Lower lobe of right lung (tissue), 2 donors: ENCODE data around the gene RPS29. TPM values are rescaled to one million over a fixed set of nuclear protein-coding genes. Genes with fewer than 3 reads are reported as not detected.
"Not testable (repeated sequence)": the region's sequence is repeated elsewhere in the genome, so short reads cannot be mapped to it uniquely, and the experiment has no call there.

Source experiments
- ATAC-seq, 2 donors: fragments of 200-7000 bp; cut with Tn5 transposase; one replicate each; pipeline ENCODE4 v1.9.1; 2020 to 2022; ENCODE audit warnings: mild to moderate bottlenecking in 2 of 2, moderate library complexity in 2 of 2
- DNase-seq: peaks from one replicate; pipeline ENCODE4 v3.0.0-alpha.2; 2020
- H3K27ac ChIP-seq: fragments of 200-600 bp; one replicate; pipeline ENCODE4 v1.8.0; 2022
- H3K27me3 ChIP-seq: fragments of 200-600 bp; one replicate; pipeline ENCODE4 v1.8.0; 2022; ENCODE audit warnings: low read depth
- H3K36me3 ChIP-seq: fragments of 200-600 bp; one replicate; pipeline ENCODE4 v1.8.0; 2022; ENCODE audit warnings: mild to moderate bottlenecking
- H3K4me1 ChIP-seq: fragments of 200-600 bp; one replicate; pipeline ENCODE4 v1.8.0; 2022
- H3K4me3 ChIP-seq: fragments of 200-600 bp; one replicate; pipeline ENCODE4 v1.8.0; 2022; ENCODE audit warnings: mild to moderate bottlenecking
- H3K9me3 ChIP-seq: fragments of 200-600 bp; one replicate; pipeline ENCODE4 v1.8.0; 2022
- intact Hi-C: fragments of 100-400 bp; cut with DNase I; formaldehyde crosslinking; loops from one replicate; pipeline ENCODE4 v1.11.0; 2022
- total RNA-seq: library from RNA; stranded (reverse); fragmentation: NEBNext Ultra II Directional; extraction: Animal tissue kit (Norgen Biotek cat#: 25700); gene quantifications from one replicate; pipeline ENCODE4 v1.2.1, GENCODE V29; 2021
- TF ChIP-seq, protein P1 (sequence below): fragments of 200-600 bp; IDR thresholded peaks from one replicate; pipeline ENCODE4 v1.8.0; 2022; ENCODE audit warnings: antibody characterized with exemption, mild to moderate bottlenecking
- donor health status: DM: no; HTN: yes; CAD: no; lungs with severe emphysema.

RPS29 gene
- total RNA-seq, 1 donor from 2014 or later = 1,209 TPM

DNA sequence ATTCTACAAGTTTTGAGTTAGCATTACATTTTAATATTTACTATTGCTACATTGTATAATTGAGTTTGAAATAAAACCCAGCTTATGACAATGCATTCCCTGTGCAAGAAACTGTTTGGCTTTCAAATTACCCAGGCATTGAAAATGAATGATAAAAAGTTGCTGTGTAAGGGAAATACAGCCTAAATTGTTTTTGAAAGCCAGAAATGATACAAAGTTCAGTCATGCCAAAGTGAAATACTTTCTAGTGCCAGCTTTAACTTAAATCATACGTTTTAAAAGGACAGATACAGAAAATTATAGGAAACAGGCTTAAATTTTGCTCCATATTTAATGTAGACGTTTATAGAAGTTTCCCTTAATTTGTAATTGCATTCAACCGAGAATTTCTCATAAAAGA lies 37.2 kb upstream of the RPS29 start:
- TF ChIP-seq, protein P1, sequence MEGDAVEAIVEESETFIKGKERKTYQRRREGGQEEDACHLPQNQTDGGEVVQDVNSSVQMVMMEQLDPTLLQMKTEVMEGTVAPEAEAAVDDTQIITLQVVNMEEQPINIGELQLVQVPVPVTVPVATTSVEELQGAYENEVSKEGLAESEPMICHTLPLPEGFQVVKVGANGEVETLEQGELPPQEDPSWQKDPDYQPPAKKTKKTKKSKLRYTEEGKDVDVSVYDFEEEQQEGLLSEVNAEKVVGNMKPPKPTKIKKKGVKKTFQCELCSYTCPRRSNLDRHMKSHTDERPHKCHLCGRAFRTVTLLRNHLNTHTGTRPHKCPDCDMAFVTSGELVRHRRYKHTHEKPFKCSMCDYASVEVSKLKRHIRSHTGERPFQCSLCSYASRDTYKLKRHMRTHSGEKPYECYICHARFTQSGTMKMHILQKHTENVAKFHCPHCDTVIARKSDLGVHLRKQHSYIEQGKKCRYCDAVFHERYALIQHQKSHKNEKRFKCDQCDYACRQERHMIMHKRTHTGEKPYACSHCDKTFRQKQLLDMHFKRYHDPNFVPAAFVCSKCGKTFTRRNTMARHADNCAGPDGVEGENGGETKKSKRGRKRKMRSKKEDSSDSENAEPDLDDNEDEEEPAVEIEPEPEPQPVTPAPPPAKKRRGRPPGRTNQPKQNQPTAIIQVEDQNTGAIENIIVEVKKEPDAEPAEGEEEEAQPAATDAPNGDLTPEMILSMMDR = no peak
- Histone ChIP-seq H3K9me3 (no peaks in the 10 kb centered on the region), H3K27ac (no peak overlapping the region), H3K27me3 (no peaks in the 10 kb centered on the region), H3K36me3 (peaks cover 24% of the 10 kb centered on the region), H3K4me1 (peaks cover 43% of the 10 kb centered on the region), H3K4me3 (no peak overlapping the region)
- no peak for DNase-seq
- no peak for ATAC-seq
- intact Hi-C loops = no loop called here

DNA sequence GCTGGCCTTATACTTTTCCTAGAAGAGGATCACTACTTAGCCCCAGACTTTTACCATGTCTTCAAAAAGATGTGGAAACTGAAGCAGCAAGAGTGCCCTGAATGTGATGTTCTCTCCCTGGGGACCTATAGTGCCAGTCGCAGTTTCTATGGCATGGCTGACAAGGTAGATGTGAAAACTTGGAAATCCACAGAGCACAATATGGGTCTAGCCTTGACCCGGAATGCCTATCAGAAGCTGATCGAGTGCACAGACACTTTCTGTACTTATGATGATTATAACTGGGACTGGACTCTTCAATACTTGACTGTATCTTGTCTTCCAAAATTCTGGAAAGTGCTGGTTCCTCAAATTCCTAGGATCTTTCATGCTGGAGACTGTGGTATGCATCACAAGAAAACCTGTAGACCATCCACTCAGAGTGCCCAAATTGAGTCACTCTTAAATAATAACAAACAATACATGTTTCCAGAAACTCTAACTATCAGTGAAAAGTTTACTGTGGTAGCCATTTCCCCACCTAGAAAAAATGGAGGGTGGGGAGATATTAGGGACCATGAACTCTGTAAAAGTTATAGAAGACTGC lies 35.9 kb upstream of the RPS29 start:
- intact Hi-C loops = no loop called here
- Histone ChIP-seq H3K9me3 (no peaks in the 10 kb centered on the region), H3K27ac (no peak overlapping the region)

DNA sequence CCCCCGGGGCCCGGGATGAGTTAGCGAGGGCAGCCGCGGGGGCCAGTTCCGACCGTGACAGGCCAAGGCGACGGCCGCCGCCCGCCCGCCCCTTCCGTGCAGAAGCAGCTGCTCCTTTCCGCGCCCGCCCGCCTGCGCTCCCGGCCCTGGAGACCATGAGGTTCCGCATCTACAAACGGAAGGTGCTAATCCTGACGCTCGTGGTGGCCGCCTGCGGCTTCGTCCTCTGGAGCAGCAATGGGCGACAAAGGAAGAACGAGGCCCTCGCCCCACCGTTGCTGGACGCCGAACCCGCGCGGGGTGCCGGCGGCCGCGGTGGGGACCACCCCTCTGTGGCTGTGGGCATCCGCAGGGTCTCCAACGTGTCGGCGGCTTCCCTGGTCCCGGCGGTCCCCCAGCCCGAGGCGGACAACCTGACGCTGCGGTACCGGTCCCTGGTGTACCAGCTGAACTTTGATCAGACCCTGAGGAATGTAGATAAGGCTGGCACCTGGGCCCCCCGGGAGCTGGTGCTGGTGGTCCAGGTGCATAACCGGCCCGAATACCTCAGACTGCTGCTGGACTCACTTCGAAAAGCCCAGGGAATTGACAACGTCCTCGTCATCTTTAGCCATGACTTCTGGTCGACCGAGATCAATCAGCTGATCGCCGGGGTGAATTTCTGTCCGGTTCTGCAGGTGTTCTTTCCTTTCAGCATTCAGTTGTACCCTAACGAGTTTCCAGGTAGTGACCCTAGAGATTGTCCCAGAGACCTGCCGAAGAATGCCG lies 35.1 kb upstream of the RPS29 start:
- ATAC-seq = peak; percentile 81 to 87
- Histone ChIP-seq H3K4me3 (peak overlapping the region; percentile 86), H3K36me3 (peaks cover 32% of the 10 kb centered on the region), H3K27ac (peak overlapping the region; percentile 94), H3K4me1 (peaks cover 43% of the 10 kb centered on the region), H3K9me3 (no peaks in the 10 kb centered on the region), H3K27me3 (no peaks in the 10 kb centered on the region)
- peak; percentile 90 for DNase-seq
- TF ChIP-seq, protein P1 = no peak
- intact Hi-C loops = no loop called here

More for the DNA sequence above, 35.9 kb upstream of the RPS29 start:
- TF ChIP-seq, protein P1 = no peak
- ATAC-seq (no peak), DNase-seq (no peak)
- Histone ChIP-seq H3K36me3 (peaks cover 32% of the 10 kb centered on the region), H3K27me3 (no peaks in the 10 kb centered on the region), H3K4me1 (peaks cover 43% of the 10 kb centered on the region), H3K4me3 (peak overlapping the region; percentile 86)

DNA sequence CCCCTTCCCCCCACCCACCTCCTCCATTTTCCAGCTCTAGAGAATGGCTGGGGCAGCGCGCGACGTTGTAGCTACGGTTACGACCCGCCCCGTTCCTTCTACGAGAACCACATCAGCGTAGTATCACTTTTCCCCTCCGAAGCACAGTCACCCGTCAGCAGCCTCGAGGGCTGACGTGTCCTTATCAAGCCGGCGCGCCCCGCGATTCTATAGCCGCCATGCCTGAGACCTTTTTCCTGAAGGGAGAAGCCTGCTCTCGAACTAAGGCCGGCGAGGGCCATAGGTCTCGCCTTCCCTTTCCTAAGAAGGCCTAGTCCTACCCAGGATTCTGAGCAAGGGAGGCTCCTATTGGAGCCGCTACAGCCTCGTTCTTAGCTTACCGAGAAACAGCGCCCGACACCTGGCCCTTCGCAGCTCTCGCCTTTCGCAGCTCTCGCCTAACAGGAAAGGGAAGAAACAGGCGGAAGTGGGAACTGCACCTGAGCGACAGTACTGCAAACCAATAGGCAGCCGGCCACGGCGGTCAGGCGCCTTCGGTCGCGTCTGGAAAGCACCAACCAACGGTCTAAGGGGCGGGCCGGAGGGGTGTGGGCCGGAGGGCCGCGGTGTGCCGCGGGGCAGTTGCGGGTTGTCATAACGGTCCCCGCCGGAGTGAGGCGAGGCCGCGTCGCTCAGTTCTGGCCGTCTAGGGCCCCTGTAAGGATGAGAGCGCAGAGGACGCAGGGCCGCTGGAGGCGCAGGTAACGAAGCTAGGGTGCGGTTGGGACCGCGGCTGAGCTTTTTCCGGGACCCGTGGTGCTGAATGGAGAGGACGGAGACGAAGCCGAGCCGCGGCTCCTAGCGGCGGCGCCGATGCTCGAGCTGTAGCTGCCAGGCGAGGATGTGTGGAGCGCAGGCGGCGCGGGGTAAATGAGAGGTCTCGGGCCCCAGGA lies 34.3 kb upstream of the RPS29 start, which contains the start of the genes MGAT2 and RPL36AL:
Gene MGAT2, plus strand, starts transcription at position 618 of the 932 bp plus-strand sequence. CDS start 470 bp downstream, outside the sequence.
Gene RPL36AL, minus strand, starts transcription at position 445 of the 932 bp plus-strand sequence. CDS start 1,522 bp downstream, outside the sequence.
- peak; percentile 98 for DNase-seq
- Histone ChIP-seq H3K9me3 (no peaks in the 10 kb centered on the region), H3K4me1 (peaks cover 43% of the 10 kb centered on the region), H3K36me3 (peaks cover 29% of the 10 kb centered on the region), H3K27ac (peak within 1 kb of the TSS; percentile 94), H3K27me3 (no peaks in the 10 kb centered on the region), H3K4me3 (peak within 1 kb of the TSS; percentile 86)
- intact Hi-C loops = no loop called here
- peak; percentile 100 for ATAC-seq
- TF ChIP-seq, protein P1 = peak; percentile 21

DNA sequence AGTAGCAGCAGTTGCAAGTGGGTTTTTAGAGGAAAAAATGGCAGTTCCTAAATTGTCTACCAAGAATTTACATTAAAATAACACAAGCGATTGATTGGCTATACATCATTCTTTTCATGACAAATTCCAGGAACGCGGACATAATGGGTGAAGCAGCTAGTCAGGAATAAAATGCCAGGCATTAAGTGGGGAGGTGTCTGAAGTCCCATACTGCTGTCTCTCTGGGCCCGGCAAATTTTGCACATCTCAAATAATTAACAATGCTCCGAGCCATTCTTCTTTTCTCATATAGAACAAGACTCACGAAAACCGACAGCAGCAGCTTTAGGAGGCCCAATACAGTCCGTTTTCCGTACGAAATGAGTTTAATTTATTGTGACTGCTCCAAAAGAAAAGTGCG lies 33.5 kb upstream of the RPS29 start:
- peaks cover 27% of the 10 kb centered on the region for H3K36me3 ChIP-seq
- peak overlapping the region; percentile 86 for H3K4me3 ChIP-seq
- H3K9me3 ChIP-seq = no peaks in the 10 kb centered on the region
- TF ChIP-seq, protein P1 = no peak
- ATAC-seq (no peak), DNase-seq (no peak)
- peak overlapping the region; percentile 94 for H3K27ac ChIP-seq
- no peaks in the 10 kb centered on the region for H3K27me3 ChIP-seq
- intact Hi-C loops = no loop called here
- peaks cover 43% of the 10 kb centered on the region for H3K4me1 ChIP-seq

DNA sequence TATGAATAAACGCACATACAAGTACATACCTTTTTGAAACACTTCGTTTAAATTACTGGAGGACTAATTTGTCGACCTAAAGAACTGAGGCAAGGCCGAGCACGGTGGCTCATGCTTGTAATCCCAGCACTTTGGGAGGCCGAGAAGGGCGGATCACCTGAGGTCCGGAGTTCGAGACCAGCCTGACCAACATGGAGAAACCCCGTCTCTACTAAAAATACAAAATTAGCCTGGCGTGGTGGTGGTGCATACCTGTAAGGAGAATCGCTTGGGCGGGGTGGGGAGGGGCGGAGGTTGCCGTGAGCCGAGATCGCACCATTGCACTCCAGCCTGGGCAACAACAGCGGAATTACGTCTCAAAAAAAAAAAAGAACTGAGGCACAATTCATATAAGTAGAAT lies 33.1 kb upstream of the RPS29 start:
- peak overlapping the region; percentile 86 for H3K4me3 ChIP-seq
- H3K9me3 ChIP-seq, H3K27me3 ChIP-seq, H3K27ac ChIP-seq, intact Hi-C loops, DNase-seq, ATAC-seq: not testable (repeated sequence)
- peaks cover 41% of the 10 kb centered on the region for H3K4me1 ChIP-seq
- peaks cover 27% of the 10 kb centered on the region for H3K36me3 ChIP-seq
